ENCODE measurements around the gene CGB5. TPM values are rescaled to one million over a fixed set of nuclear protein-coding genes. Genes with fewer than 3 reads are reported as not detected.
"Not testable (repeated sequence)": the region's sequence is repeated elsewhere in the genome, so short reads cannot be mapped to it uniquely, and the experiment has no call there.

The CGB5 gene
- total RNA-seq, 1 donor from 2014 or later, result 6.5 TPM

DNA sequence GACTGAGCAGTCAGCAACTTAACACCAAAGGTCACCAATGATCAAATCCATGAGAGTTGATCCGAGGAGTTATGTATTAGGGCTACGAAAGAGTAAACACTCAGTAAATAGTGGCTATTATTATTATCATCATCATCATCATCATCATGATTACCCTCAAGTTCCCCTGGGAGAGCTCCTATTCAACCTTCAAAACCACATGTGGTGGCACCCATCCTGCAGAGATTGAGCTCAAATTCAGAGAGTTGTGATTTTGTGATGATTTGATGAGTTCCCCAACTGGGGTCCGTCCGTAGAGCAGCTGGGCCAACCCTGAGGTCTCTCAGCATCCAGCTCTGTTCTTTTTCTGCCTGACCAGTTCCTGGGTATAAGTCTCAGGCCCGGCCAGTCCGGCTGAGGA is 18.6 kb upstream of the CGB5 start:
- not testable (repeated sequence) for H3K79me2 ChIP-seq (ENCODE audit: insufficient read depth, low read length); H4K20me1 ChIP-seq (ENCODE audit: insufficient read depth, low read length); H2AFZ ChIP-seq (ENCODE audit: low read depth, low read length); H3K4me3 Mint-ChIP-seq (ENCODE audit: unreplicated experiment); H3K4me1 ChIP-seq (ENCODE audit: insufficient read depth, low read length); H3K9ac ChIP-seq (ENCODE audit: low read length); H3K4me3 ChIP-seq (ENCODE audit: insufficient read depth, low read depth, low read length); H3K9me3 Mint-ChIP-seq (ENCODE audit: unreplicated experiment); H3K36me3 Mint-ChIP-seq (ENCODE audit: low read depth, unreplicated experiment); H3K4me2 ChIP-seq (ENCODE audit: low read length); H3K9me3 ChIP-seq (ENCODE audit: insufficient read depth, low read depth, low read length); FAIRE-seq; DNase-seq (ENCODE audit: low read depth); H3K27ac ChIP-seq (ENCODE audit: low read depth, low read length); H3K36me3 ChIP-seq (ENCODE audit: insufficient read depth, low read length); H3K27me3 ChIP-seq (ENCODE audit: insufficient read depth, low read length); H3K27me3 Mint-ChIP-seq (ENCODE audit: low read depth, unreplicated experiment)
- Mint-ChIP-seq H3K4me1 (ENCODE audit: low read depth, unreplicated experiment) (peaks cover 23% of the 10 kb centered on the region), H3K27ac (ENCODE audit: unreplicated experiment) (peak overlapping the region; percentile 54)

- peak overlapping the region; percentile 54 for H3K4me3 Mint-ChIP-seq (ENCODE audit: unreplicated experiment)
- H3K27ac ChIP-seq (ENCODE audit: low read depth, low read length), result peak overlapping the region; percentile 33
- not testable (repeated sequence) for H3K36me3 Mint-ChIP-seq (ENCODE audit: low read depth, unreplicated experiment); H3K4me3 ChIP-seq (ENCODE audit: insufficient read depth, low read depth, low read length); H3K79me2 ChIP-seq (ENCODE audit: insufficient read depth, low read length); DNase-seq (ENCODE audit: low read depth); H3K27me3 Mint-ChIP-seq (ENCODE audit: low read depth, unreplicated experiment); FAIRE-seq; H3K4me1 ChIP-seq (ENCODE audit: insufficient read depth, low read length); H3K9me3 Mint-ChIP-seq (ENCODE audit: unreplicated experiment); H2AFZ ChIP-seq (ENCODE audit: low read depth, low read length); H3K9ac ChIP-seq (ENCODE audit: low read length); H3K36me3 ChIP-seq (ENCODE audit: insufficient read depth, low read length); H4K20me1 ChIP-seq (ENCODE audit: insufficient read depth, low read length); H3K9me3 ChIP-seq (ENCODE audit: insufficient read depth, low read depth, low read length); H3K27me3 ChIP-seq (ENCODE audit: insufficient read depth, low read length)
- peak overlapping the region; percentile 41 for H3K4me2 ChIP-seq (ENCODE audit: low read length)
- H3K27ac Mint-ChIP-seq (ENCODE audit: unreplicated experiment), result peak overlapping the region; percentile 98
- H3K4me1 Mint-ChIP-seq (ENCODE audit: low read depth, unreplicated experiment), result peaks cover 25% of the 10 kb centered on the region
Measured at GRCh38 chr19:49025599-49025998, 18.0 kb upstream of the CGB5 start.

DNA sequence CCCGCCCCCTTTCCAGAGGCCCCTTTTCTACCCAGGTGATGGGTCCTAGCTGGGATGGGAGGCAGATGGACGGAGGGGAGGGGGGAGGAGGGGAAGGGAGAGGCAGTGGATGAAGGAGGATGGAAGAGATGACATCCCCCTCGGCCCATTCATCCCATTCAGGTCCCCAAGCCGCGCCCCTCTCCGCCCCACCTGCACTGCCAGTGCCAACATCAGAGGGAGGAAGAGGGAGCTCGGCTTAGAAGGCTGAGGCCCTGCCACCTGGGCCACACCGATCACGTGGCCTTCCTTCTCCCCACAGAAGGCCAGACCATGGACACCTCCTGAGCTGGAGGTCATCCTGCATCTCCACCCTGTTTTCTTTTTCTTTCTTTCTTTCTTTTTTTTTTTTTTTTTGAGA is 15.0 kb upstream of the CGB5 start:
- H3K27ac Mint-ChIP-seq (ENCODE audit: unreplicated experiment), result peak overlapping the region; percentile 98
- H3K36me3 Mint-ChIP-seq (ENCODE audit: low read depth, unreplicated experiment); H3K4me3 ChIP-seq (ENCODE audit: insufficient read depth, low read depth, low read length); H4K20me1 ChIP-seq (ENCODE audit: insufficient read depth, low read length); H3K9ac ChIP-seq (ENCODE audit: low read length); H3K79me2 ChIP-seq (ENCODE audit: insufficient read depth, low read length); H2AFZ ChIP-seq (ENCODE audit: low read depth, low read length); FAIRE-seq; H3K27me3 ChIP-seq (ENCODE audit: insufficient read depth, low read length); H3K27ac ChIP-seq (ENCODE audit: low read depth, low read length); H3K36me3 ChIP-seq (ENCODE audit: insufficient read depth, low read length); DNase-seq (ENCODE audit: low read depth); H3K4me1 ChIP-seq (ENCODE audit: insufficient read depth, low read length); H3K9me3 ChIP-seq (ENCODE audit: insufficient read depth, low read depth, low read length); H3K4me2 ChIP-seq (ENCODE audit: low read length); H3K4me3 Mint-ChIP-seq (ENCODE audit: unreplicated experiment); H3K27me3 Mint-ChIP-seq (ENCODE audit: low read depth, unreplicated experiment); H3K9me3 Mint-ChIP-seq (ENCODE audit: unreplicated experiment): not testable (repeated sequence)
- H3K4me1 Mint-ChIP-seq (ENCODE audit: low read depth, unreplicated experiment), result peaks cover 15% of the 10 kb centered on the region

DNA sequence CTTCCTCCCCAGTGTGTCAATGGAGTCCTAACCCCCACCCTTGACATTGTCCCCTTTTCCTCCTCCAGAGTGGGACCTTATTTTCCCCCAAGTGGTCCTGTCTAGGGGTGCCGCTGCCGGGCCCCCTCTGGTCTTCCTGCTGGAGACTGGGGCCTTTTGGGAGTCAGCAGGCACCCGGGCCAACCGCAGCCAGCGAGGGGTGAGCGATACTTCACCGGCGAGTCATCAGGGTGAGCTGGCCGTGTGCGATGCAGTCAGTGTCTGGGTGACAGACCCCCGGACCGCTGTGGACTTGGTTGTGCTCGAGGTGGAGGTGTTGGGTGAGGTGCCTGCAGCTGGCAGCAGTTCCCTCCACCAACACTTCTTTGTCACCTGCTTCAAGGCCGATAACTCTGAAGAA is 13.9 kb upstream of the CGB5 start:
- not testable (repeated sequence) for H3K9me3 Mint-ChIP-seq (ENCODE audit: unreplicated experiment); H2AFZ ChIP-seq (ENCODE audit: low read depth, low read length); H3K9me3 ChIP-seq (ENCODE audit: insufficient read depth, low read depth, low read length); H3K4me1 ChIP-seq (ENCODE audit: insufficient read depth, low read length); H3K9ac ChIP-seq (ENCODE audit: low read length); H3K36me3 ChIP-seq (ENCODE audit: insufficient read depth, low read length); H3K27me3 Mint-ChIP-seq (ENCODE audit: low read depth, unreplicated experiment); FAIRE-seq; H3K36me3 Mint-ChIP-seq (ENCODE audit: low read depth, unreplicated experiment); H3K27me3 ChIP-seq (ENCODE audit: insufficient read depth, low read length); H4K20me1 ChIP-seq (ENCODE audit: insufficient read depth, low read length); H3K79me2 ChIP-seq (ENCODE audit: insufficient read depth, low read length); H3K4me3 ChIP-seq (ENCODE audit: insufficient read depth, low read depth, low read length)
- peak overlapping the region; percentile 58 for H3K27ac ChIP-seq (ENCODE audit: low read depth, low read length)
- Mint-ChIP-seq H3K4me1 (ENCODE audit: low read depth, unreplicated experiment) (peaks cover 15% of the 10 kb centered on the region), H3K27ac (ENCODE audit: unreplicated experiment) (peak overlapping the region; percentile 98), H3K4me3 (ENCODE audit: unreplicated experiment) (peak overlapping the region; percentile 57)
- peak; percentile 40 for DNase-seq (ENCODE audit: low read depth)
- peak overlapping the region; percentile 39 for H3K4me2 ChIP-seq (ENCODE audit: low read length)

- not testable (repeated sequence) for H3K4me1 ChIP-seq (ENCODE audit: insufficient read depth, low read length); H3K9me3 ChIP-seq (ENCODE audit: insufficient read depth, low read depth, low read length); H3K4me3 ChIP-seq (ENCODE audit: insufficient read depth, low read depth, low read length); FAIRE-seq; H3K27me3 ChIP-seq (ENCODE audit: insufficient read depth, low read length); H3K4me2 ChIP-seq (ENCODE audit: low read length); H3K27me3 Mint-ChIP-seq (ENCODE audit: low read depth, unreplicated experiment); H3K9ac ChIP-seq (ENCODE audit: low read length); H4K20me1 ChIP-seq (ENCODE audit: insufficient read depth, low read length); H3K27ac ChIP-seq (ENCODE audit: low read depth, low read length); H3K36me3 Mint-ChIP-seq (ENCODE audit: low read depth, unreplicated experiment); H3K36me3 ChIP-seq (ENCODE audit: insufficient read depth, low read length); H3K4me3 Mint-ChIP-seq (ENCODE audit: unreplicated experiment); H2AFZ ChIP-seq (ENCODE audit: low read depth, low read length); H3K9me3 Mint-ChIP-seq (ENCODE audit: unreplicated experiment); H3K79me2 ChIP-seq (ENCODE audit: insufficient read depth, low read length); DNase-seq (ENCODE audit: low read depth)
- Mint-ChIP-seq H3K4me1 (ENCODE audit: low read depth, unreplicated experiment) (peaks cover 13% of the 10 kb centered on the region), H3K27ac (ENCODE audit: unreplicated experiment) (peak overlapping the region; percentile 98)
Measured at GRCh38 chr19:49030323-49030722, 13.3 kb upstream of the CGB5 start.

All from astrocyte (in vitro differentiated cells and primary cell).